VCaP (cell line): Measurements from ENCODE around the gene DPP9.

Source experiments
- H3K27ac ChIP-seq: fragments of 450-650 bp; 2 replicates; pipeline ENCODE4 v1.5.1; 2017
- TF ChIP-seq, protein P1 (sequence below): fragments of 450-650 bp; conservative IDR thresholded peaks from 2 replicates; pipeline ENCODE4 v1.5.1; 2017; ENCODE audit warnings: mild to moderate bottlenecking, moderate library complexity

Gene DPP9

DNA sequence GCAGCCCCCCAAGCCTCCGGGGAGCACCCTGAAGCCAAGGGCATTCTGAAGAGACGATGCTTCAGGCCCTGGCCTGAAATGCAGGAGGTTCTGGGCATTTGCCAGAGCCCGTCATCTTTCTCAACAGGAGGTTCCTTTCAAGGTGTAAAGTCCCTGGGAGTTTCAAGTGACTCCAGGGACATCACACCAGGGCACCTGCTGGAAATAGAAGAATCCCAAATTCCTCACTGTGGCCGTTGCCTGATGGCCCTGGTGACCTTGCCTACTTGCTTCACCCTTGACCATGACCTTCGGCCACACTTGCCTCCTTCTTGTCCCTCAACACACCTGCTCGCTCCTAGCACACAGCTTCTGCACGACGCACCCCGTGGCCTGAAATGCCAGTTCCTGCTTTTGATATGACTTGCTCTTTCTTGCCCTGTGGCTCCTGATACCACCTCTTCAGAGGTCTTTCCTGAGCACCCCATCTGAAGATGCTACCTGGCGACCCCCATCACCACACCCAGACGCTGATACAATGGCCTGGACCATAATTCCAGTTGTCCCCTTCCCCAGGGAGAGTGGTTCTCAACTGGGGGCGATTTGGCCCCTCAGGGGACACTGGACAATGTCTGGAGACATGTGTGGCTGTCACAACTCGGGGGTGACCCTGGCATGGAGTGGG, 3.5 kb downstream of the DPP9 start:
- no peak overlapping the region for H3K27ac ChIP-seq
- TF ChIP-seq, protein P1, sequence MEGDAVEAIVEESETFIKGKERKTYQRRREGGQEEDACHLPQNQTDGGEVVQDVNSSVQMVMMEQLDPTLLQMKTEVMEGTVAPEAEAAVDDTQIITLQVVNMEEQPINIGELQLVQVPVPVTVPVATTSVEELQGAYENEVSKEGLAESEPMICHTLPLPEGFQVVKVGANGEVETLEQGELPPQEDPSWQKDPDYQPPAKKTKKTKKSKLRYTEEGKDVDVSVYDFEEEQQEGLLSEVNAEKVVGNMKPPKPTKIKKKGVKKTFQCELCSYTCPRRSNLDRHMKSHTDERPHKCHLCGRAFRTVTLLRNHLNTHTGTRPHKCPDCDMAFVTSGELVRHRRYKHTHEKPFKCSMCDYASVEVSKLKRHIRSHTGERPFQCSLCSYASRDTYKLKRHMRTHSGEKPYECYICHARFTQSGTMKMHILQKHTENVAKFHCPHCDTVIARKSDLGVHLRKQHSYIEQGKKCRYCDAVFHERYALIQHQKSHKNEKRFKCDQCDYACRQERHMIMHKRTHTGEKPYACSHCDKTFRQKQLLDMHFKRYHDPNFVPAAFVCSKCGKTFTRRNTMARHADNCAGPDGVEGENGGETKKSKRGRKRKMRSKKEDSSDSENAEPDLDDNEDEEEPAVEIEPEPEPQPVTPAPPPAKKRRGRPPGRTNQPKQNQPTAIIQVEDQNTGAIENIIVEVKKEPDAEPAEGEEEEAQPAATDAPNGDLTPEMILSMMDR: no peak

DNA sequence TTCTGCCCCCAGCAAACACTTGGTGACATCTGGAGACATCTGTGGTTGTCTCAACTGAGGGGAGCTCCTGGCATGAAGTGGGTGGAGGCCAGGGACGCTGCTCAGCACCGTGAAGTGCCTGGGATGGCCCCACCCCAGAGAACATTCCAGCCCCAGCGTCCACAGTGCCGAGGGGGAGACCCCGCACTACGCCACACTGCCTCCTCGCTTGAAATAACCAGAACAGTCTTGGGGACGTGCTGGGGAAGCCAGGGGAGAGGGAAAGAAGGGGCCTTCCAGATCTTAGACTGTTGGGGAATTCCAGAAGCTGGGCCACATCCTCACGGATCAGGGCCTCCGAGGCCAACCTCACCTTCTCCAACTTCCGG, 4.2 kb downstream of the DPP9 start:
- H3K27ac ChIP-seq: no peak overlapping the region
- TF ChIP-seq, protein P1: no peak

DNA sequence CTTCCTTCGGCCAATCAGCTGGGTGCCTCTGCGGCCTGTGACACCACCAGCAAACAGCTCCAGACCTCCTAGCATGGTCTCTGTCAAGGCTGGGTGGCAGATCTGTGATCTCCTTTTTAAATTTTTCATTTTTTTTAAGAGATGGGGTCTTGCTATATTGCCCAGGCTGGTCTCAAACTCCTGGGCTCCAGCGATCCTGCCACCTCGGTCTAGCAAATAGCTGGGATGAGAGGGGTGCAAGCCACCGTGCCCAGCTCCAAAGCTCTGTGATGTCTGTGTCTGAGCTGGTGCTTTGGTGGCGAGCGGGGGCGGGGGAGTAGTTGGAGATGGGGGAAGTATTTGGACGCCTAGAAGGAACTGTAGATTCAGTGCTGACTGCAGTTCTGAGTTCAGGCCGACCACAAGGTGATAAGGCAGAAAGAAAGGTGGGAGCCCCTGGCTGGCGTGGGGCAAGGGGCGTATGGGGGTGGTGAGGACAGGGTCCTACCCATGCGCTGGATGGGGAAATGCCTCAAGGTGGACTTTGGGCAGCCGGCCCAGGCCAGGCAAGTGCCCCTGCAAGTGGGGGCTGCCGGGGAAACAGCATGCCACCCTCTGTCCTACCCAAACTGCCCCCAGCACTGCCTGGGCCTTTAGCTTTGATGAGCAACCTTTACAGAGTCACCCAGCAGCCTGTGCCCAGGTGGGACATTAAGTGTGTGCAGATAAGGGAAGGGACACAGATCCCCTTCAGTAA, 5.5 kb downstream of the DPP9 start:
- H3K27ac ChIP-seq: peak overlapping the region; percentile 73
- TF ChIP-seq, protein P1: no peak

DNA sequence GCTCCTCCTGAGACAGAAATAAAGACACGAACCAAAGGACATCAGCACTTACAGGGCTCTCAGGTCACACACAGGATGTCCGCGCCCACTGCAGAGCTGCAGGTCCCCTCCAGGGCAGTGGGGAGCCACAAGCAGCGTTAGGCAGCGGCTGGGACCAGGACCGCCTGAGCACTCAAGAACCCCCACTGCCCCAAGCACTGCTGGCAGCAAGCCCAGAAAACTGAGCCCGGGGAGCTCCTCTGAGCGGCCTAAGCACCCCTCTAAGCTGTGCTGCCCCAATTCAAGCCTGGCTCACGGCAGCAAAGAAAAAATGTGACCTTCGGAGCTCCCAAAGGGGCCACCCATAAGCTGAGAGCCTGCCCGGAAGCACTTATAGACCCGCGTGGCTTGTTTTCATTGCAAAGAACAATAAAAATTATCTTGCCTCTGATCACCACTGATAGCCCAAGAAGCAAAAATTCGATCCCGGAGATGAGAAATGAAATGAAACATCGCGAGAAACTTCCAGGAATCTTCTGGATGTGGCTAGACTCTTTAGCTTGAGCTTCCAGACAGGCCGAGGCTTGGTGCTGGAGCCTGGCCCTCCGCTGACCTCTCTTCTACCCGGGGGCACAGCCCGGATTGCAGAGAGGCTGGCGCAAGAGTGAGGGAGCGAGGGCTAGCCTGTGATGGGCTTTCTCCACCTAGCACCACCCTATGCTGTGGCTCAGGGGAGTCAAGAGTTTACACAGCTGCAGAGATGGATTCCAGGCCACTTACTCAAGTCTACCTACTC, 6.3 kb downstream of the DPP9 start:
- TF ChIP-seq, protein P1: no peak
- H3K27ac ChIP-seq: peak overlapping the region; percentile 73

DNA sequence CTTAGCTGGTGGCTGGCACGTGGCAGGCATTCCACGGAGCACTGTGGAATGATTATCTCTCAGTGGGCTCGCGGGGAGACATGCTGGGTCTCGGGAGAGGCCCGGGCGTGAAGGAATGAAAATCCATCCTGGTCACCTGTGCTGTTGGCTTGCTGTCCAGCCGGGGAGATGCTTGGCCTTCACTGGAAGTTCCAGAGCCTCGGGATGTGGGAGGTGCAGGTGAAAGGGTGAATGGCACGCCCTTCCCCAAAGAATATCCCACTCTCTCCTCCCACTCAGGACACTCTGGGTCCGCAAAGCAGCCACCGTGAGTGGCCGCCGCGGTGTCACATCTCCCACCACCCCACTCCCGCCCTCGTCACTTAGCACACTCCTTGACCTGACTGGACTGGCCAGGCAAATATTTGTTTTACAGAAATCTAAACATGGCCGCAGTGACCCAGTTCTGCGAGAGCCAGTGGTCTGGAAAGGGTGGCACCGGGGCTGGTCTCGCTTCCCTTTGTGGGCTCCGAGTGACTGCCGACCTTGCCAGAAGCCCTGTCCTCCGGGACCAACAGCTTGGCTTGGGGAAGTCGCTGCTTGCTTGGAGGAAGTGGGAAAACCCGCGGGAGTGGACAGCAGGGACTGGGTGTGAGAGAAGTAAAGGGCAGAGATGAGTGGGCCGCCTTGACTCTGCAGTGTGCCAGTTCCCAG, 8.0 kb downstream of the DPP9 start:
- peak overlapping the region; percentile 73 for H3K27ac ChIP-seq
- TF ChIP-seq, protein P1: no peak

DNA sequence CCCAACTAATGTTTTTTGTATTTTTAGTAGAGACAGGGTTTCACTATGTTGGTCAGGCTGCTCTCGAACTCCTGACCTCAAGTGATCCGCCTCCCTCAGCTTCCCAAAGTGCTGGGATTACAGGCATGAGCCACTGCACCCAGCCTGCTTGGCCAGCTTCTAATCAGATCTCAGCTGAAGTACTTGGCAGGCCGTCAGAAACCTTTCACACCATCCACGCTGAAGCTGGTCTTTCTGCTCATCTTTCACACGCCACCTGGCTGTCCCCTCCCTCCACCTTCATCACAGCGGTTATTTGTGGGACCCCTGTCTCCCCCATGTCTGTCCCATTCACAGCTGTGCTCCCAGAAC, 8.5 kb downstream of the DPP9 start:
- peak overlapping the region; percentile 73 for H3K27ac ChIP-seq

DNA sequence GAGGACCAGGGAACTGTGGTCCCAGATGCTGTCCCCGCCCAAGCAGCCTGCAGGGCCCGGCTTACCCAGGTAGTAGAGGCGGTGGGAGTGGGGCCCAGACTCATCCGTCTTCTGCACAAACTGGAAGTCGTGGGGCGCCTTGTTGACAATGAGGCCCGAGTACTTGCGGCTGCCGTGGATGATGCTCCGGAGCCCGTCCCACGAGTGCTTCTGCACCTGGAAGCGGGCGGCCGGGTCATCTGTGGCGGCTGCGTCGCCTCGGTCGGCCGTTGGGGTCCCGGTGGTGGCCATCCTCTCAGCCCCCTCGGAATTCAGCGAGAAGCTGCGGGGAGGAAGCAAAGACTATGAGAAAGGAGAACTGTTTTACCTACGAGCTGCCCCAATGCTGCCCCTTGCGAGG, 9.6 kb downstream of the DPP9 start:
- no peak overlapping the region for H3K27ac ChIP-seq
- TF ChIP-seq, protein P1: no peak
